ENCODE data around the gene COL9A2. TPM values are rescaled to one million over a fixed set of nuclear protein-coding genes. Genes with fewer than 3 reads are reported as not detected.

COL9A2 gene
- total RNA-seq, 1 donor from 2014 or later: 3.8 TPM

DNA sequence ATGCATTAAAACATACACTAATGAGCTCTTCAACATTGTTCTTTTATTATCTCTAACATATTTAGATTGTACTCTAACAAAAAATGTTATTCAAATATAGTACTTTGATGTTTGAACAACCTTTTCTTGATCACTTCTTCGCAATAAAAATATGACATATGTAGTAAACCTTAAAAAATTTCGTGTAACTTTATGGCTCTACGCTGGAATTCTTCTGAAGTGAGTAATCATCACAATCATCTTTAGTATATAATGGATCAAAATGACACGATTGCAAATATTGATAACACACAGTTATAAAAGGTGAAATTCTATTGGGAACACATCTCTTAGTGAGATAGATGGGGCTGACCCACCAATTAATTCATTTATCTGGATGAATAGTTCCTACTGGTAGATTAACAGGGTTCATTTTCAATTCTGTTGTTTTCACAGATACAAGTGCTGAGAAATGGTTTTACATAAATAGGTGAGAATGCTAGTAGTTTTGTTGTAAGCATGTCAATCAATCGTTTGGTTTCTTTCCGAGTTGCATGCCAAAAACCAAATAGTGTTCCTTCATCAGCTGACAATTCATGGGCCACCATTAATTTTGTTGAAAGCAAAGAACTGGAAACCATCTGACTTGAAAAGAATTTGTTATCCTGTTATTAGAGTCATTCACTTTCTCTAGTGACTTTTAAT lies 60.5 kb downstream of the COL9A2 start:
- Histone ChIP-seq H3K27me3 (no peaks in the 10 kb centered on the region), H3K4me3 (peak overlapping the region; percentile 99), H3K36me3 (peaks cover 15% of the 10 kb centered on the region), H3K9me3 (no peaks in the 10 kb centered on the region), H3K27ac (peak overlapping the region; percentile 94), H3K4me1 (peaks cover 21% of the 10 kb centered on the region)
- TF ChIP-seq, protein P1, sequence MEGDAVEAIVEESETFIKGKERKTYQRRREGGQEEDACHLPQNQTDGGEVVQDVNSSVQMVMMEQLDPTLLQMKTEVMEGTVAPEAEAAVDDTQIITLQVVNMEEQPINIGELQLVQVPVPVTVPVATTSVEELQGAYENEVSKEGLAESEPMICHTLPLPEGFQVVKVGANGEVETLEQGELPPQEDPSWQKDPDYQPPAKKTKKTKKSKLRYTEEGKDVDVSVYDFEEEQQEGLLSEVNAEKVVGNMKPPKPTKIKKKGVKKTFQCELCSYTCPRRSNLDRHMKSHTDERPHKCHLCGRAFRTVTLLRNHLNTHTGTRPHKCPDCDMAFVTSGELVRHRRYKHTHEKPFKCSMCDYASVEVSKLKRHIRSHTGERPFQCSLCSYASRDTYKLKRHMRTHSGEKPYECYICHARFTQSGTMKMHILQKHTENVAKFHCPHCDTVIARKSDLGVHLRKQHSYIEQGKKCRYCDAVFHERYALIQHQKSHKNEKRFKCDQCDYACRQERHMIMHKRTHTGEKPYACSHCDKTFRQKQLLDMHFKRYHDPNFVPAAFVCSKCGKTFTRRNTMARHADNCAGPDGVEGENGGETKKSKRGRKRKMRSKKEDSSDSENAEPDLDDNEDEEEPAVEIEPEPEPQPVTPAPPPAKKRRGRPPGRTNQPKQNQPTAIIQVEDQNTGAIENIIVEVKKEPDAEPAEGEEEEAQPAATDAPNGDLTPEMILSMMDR (IDR thresholded peaks at IDR 0.05): no peak
- no peak for DNase-seq
- intact Hi-C loops (cut with DNase I): no loop called here
- no peak for ATAC-seq

- Histone ChIP-seq H3K27ac (no peak overlapping the region), H3K27me3 (no peaks in the 10 kb centered on the region), H3K4me1 (peaks cover 21% of the 10 kb centered on the region), H3K4me3 (no peak overlapping the region), H3K9me3 (no peaks in the 10 kb centered on the region), H3K36me3 (peaks cover 2% of the 10 kb centered on the region)
- intact Hi-C loops (cut with DNase I): no loop called here
- TF ChIP-seq, protein P1 (IDR thresholded peaks at IDR 0.05): no peak
- ATAC-seq (no peak), DNase-seq (no peak)
Measured at GRCh38 chr1:40255231-40255630, 61.9 kb downstream of the COL9A2 start.

- H3K4me3 ChIP-seq: no peak overlapping the region
- no peak overlapping the region for H3K27ac ChIP-seq
- intact Hi-C loops (cut with DNase I): no loop called here
- H3K27me3 ChIP-seq: no peaks in the 10 kb centered on the region
- H3K4me1 ChIP-seq: peaks cover 10% of the 10 kb centered on the region
- DNase-seq (no peak), ATAC-seq (no peak)
- TF ChIP-seq, protein P1 (IDR thresholded peaks at IDR 0.05): no peak
- H3K9me3 ChIP-seq: no peaks in the 10 kb centered on the region
- no peaks in the 10 kb centered on the region for H3K36me3 ChIP-seq
Measured at GRCh38 chr1:40252601-40253000, 64.5 kb downstream of the COL9A2 start.

DNA sequence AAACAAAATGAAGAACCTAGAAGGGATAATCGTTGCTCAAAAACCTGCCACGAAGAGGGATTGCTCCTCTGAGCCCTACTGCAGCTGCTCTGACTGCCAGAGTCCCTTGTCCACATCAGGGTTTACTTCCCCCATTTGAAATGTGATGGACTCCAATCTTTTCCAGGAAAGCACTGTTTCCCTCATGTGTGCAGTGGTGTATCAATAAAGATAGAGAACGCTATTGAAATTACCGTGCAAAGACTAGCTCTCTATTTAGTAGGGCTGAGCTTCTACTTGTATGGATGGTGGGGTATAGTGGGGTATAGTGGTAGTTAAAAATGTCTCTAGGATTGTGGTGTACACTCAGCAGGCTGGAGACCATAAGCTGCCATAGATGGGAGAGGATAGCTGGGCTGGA lies 65.6 kb downstream of the COL9A2 start:
- Histone ChIP-seq H3K4me1 (peaks cover 4% of the 10 kb centered on the region), H3K4me3 (no peak overlapping the region), H3K27ac (no peak overlapping the region), H3K36me3 (no peaks in the 10 kb centered on the region), H3K9me3 (no peaks in the 10 kb centered on the region), H3K27me3 (no peaks in the 10 kb centered on the region)
- no peak for ATAC-seq
- TF ChIP-seq, protein P1 (IDR thresholded peaks at IDR 0.05): no peak
- intact Hi-C loops (cut with DNase I): no loop called here
- no peak for DNase-seq

Other genes with a start within 250 kb of the COL9A2 start
- gene PPT1, start 220.0 kb downstream of the COL9A2 start, total RNA-seq: 166 TPM
- 13.4 TPM for gene RLF, start 155.9 kb downstream of the COL9A2 start, total RNA-seq
- not detected for gene TMCO2, start 69.3 kb downstream of the COL9A2 start, total RNA-seq
- 39.9 TPM for gene ZMPSTE24, start 59.0 kb downstream of the COL9A2 start, total RNA-seq
- gene SMAP2, start 56.4 kb upstream of the COL9A2 start, total RNA-seq: 55.3 TPM
- 1.3 TPM for gene ZFP69B, start 133.2 kb upstream of the COL9A2 start, total RNA-seq
- gene ZFP69, start 160.0 kb upstream of the COL9A2 start, total RNA-seq: 2.8 TPM
- gene EXO5, start 191.5 kb upstream of the COL9A2 start, total RNA-seq: 5.7 TPM
- gene ZNF684, start 214.4 kb upstream of the COL9A2 start, total RNA-seq: 4.7 TPM

Measured in upper lobe of right lung (tissue), 1 donor.